MCF 10A (cell line): ENCODE data around the gene AQR. TPM values are rescaled to one million over a fixed set of nuclear protein-coding genes. Genes with fewer than 3 reads are reported as not detected.

Experiments
- BruUV-seq: library from RNA; stranded (reverse); fragments of 400-500 nt; replicated peaks from 2 replicates; lab custom pipeline; 2021; lab: Mats Ljungman, UMichigan
- CTCF ChIA-PET: fragments of 300-600 bp; sonication (Branson Sonifier 250); formaldehyde crosslinking; extraction: SDS; loops from one replicate; lab custom pipeline; 2021; ENCODE audit warnings: antibody characterized with exemption, inconsistent platforms; lab: Yijun Ruan, JAX
- POLR2A ChIA-PET: fragments of 300-600, 350-650 bp; sonication (Branson Sonifier 250); formaldehyde crosslinking; extraction: SDS; loops from one replicate; lab custom pipeline; 2020; ENCODE audit warnings: antibody characterized with exemption, inconsistent platforms; lab: Yijun Ruan, JAX
- DNase-seq: peaks from one replicate; pipeline ENCODE4 v3.0.0-alpha.2; 2018; ENCODE audit not compliant: unreplicated experiment
- H3K27ac Mint-ChIP-seq: one replicate; pipeline ENCODE4 v1.8.0; 2022; ENCODE audit warnings: mild to moderate bottlenecking, low read depth, mixed read lengths; ENCODE audit not compliant: unreplicated experiment
- H3K27me3 Mint-ChIP-seq: one replicate; pipeline ENCODE4 v1.8.0; 2022; ENCODE audit warnings: mixed read lengths; ENCODE audit not compliant: insufficient read depth, unreplicated experiment
- H3K36me3 Mint-ChIP-seq: one replicate; pipeline ENCODE4 v1.8.0; 2022; ENCODE audit warnings: mild to moderate bottlenecking, moderate library complexity, mixed read lengths; ENCODE audit not compliant: insufficient read depth, unreplicated experiment
- H3K4me1 Mint-ChIP-seq: one replicate; pipeline ENCODE4 v1.8.0; 2022; ENCODE audit warnings: mixed read lengths; ENCODE audit not compliant: insufficient read depth, unreplicated experiment
- H3K4me3 Mint-ChIP-seq: one replicate; pipeline ENCODE4 v1.8.0; 2022; ENCODE audit warnings: mild to moderate bottlenecking, moderate library complexity, mixed read lengths; ENCODE audit not compliant: unreplicated experiment
- H3K9me3 Mint-ChIP-seq: one replicate; pipeline ENCODE4 v1.8.0; 2022; ENCODE audit warnings: mixed read lengths; ENCODE audit not compliant: unreplicated experiment
- CTCF ChIP-seq: fragments of 200-600 bp; IDR thresholded peaks from one replicate; pipeline ENCODE4 v1.8.0; 2022; ENCODE audit warnings: antibody characterized with exemption, mild to moderate bottlenecking; ENCODE audit not compliant: unreplicated experiment
- intact Hi-C: fragments of 100-400 bp; cut with micrococcal nuclease; formaldehyde crosslinking; loops from 2 replicates; pipeline ENCODE4 v1.14.1; 2022
- total RNA-seq: library from RNA; stranded (reverse); gene quantifications from 2 replicates; pipeline ENCODE4 v1.2.3, GENCODE V29; 2022

Gene AQR
- total RNA-seq, 1 experiment from 2014 or later = 26.5 TPM

GRCh38 chr15:34896183-34896582, 73.4 kb downstream of the AQR start:
- H3K9me3 Mint-ChIP-seq = peaks cover 17% of the 10 kb centered on the region
- CTCF ChIA-PET = no interaction called here
- no peak overlapping the region for H3K27ac Mint-ChIP-seq
- H3K27me3 Mint-ChIP-seq = no peaks in the 10 kb centered on the region
- intact Hi-C loops = no loop called here
- TF ChIP-seq CTCF = no peak
- H3K36me3 Mint-ChIP-seq = peaks cover 57% of the 10 kb centered on the region
- POLR2A ChIA-PET = no interaction called here
- no peak overlapping the region for H3K4me3 Mint-ChIP-seq
- DNase-seq = no peak
- no TSS peak for BruUV-seq
- no peaks in the 10 kb centered on the region for H3K4me1 Mint-ChIP-seq

- H3K9me3 Mint-ChIP-seq = peaks cover 17% of the 10 kb centered on the region
- CTCF ChIA-PET = interaction anchor here (1.2 to 2.1 kb wide), 2 partner anchors 26 to 185 kb away, joined by 3 to 6 read pairs; no protein-coding TSS in a partner anchor
- no peak for TF ChIP-seq CTCF
These were observed 75.6 kb downstream of the AQR start for GRCh38 chr15:34893967-34894366.

GRCh38 chr15:34892963-34893591, 76.5 kb downstream of the AQR start:
- Mint-ChIP-seq H3K4me3 (no peak overlapping the region), H3K9me3 (peaks cover 17% of the 10 kb centered on the region), H3K4me1 (no peaks in the 10 kb centered on the region), H3K36me3 (peaks cover 67% of the 10 kb centered on the region), H3K27ac (no peak overlapping the region), H3K27me3 (no peaks in the 10 kb centered on the region)
- DNase-seq = no peak
- BruUV-seq = no TSS peak
- CTCF ChIA-PET = interaction anchor here (1.2 to 2.1 kb wide), 2 partner anchors 27 to 184 kb away, joined by 3 to 6 read pairs; no protein-coding TSS in a partner anchor
- no peak for TF ChIP-seq CTCF
- intact Hi-C loops = no loop called here
- POLR2A ChIA-PET = no interaction called here

More at GRCh38 chr15:34893967-34894366, 75.6 kb downstream of the AQR start:
- no peak overlapping the region for H3K27ac Mint-ChIP-seq
- intact Hi-C loops = no loop called here
- BruUV-seq = no TSS peak
- POLR2A ChIA-PET = no interaction called here
- DNase-seq = no peak
- no peaks in the 10 kb centered on the region for H3K27me3 Mint-ChIP-seq
- no peaks in the 10 kb centered on the region for H3K4me1 Mint-ChIP-seq
- H3K36me3 Mint-ChIP-seq = peaks cover 62% of the 10 kb centered on the region
- no peak overlapping the region for H3K4me3 Mint-ChIP-seq

GRCh38 chr15:34890424-34890823, 79.1 kb downstream of the AQR start:
- DNase-seq = no peak
- H3K27me3 Mint-ChIP-seq = no peaks in the 10 kb centered on the region
- ChIA-PET CTCF (interaction anchor here (1.3 kb wide), 1 partner anchor 27 kb away, joined by 3 read pairs; no protein-coding TSS in a partner anchor), POLR2A (interaction anchor here (0.9 kb wide), 1 partner anchor 22 kb away, joined by 4 read pairs; no protein-coding TSS in a partner anchor)
- peaks cover 74% of the 10 kb centered on the region for H3K36me3 Mint-ChIP-seq
- no TSS peak for BruUV-seq
- no peak overlapping the region for H3K27ac Mint-ChIP-seq
- no peaks in the 10 kb centered on the region for H3K4me1 Mint-ChIP-seq
- H3K9me3 Mint-ChIP-seq = peaks cover 17% of the 10 kb centered on the region
- intact Hi-C loops = no loop called here
- TF ChIP-seq CTCF = no peak
- H3K4me3 Mint-ChIP-seq = no peak overlapping the region
